SK-MEL-5 (cell line): ENCODE results near the gene CCDC87. TPM values are rescaled to one million over a fixed set of nuclear protein-coding genes. Genes with fewer than 3 reads are reported as not detected.

ENCODE experiments used
- DNase-seq: peaks from one replicate; pipeline ENCODE4 v3.0.0-alpha.2; 2016; ENCODE audit warnings: low read depth, low spot score
- in situ Hi-C: cut with HindIII; loops from 2 replicates; pipeline ENCODE4 v1.10.0; 2016; ENCODE audit warnings: low sequenced_read_pairs, high pct_unique_total_duplicates, low pct_unique_long_range_greater_than_20kb
- total RNA-seq: library from RNA; depleted of rRNA; stranded (reverse); fragments of >200 nt; shearing (Covaris generic); gene quantifications from 2 replicates; pipeline ENCODE4 v1.2.3, GENCODE V29; 2014

Gene CCDC87
- total RNA-seq, 1 experiment from 2014 or later: 0.24 TPM

- in situ Hi-C loops: no loop called here
- no peak for DNase-seq
These were observed 29.8 kb downstream of the CCDC87 start for GRCh38 chr11:66562907-66563583.

GRCh38 chr11:66562275-66562674, 30.6 kb downstream of the CCDC87 start:
- in situ Hi-C loops: no loop called here
- no peak for DNase-seq

- in situ Hi-C loops: no loop called here
- no peak for DNase-seq
These were observed 31.0 kb downstream of the CCDC87 start for GRCh38 chr11:66561975-66562248.

- in situ Hi-C loops: no loop called here
- no peak for DNase-seq
These were observed 31.5 kb downstream of the CCDC87 start for GRCh38 chr11:66561178-66561974.

- in situ Hi-C loops: no loop called here
- no peak for DNase-seq
These were observed 32.8 kb downstream of the CCDC87 start for GRCh38 chr11:66559866-66560676.

- in situ Hi-C loops: no loop called here
These were observed 33.6 kb downstream of the CCDC87 start for GRCh38 chr11:66559142-66559865.

GRCh38 chr11:66557733-66558326, 35.0 kb downstream of the CCDC87 start:
- no peak for DNase-seq
- in situ Hi-C loops: no loop called here

More at GRCh38 chr11:66559142-66559865, 33.6 kb downstream of the CCDC87 start:
- no peak for DNase-seq

GRCh38 chr11:66556086-66556485, 36.8 kb downstream of the CCDC87 start:
- in situ Hi-C loops: no loop called here
- DNase-seq: no peak

GRCh38 chr11:66555416-66555815, 37.4 kb downstream of the CCDC87 start:
- DNase-seq: no peak
- in situ Hi-C loops: no loop called here

- no peak for DNase-seq
- in situ Hi-C loops: no loop called here
These were observed 38.3 kb downstream of the CCDC87 start for GRCh38 chr11:66554602-66555001.

- no peak for DNase-seq
- in situ Hi-C loops: no loop called here
These were observed 42.0 kb downstream of the CCDC87 start for GRCh38 chr11:66550887-66551286.

- DNase-seq: no peak
- in situ Hi-C loops: no loop called here
These were observed 43.2 kb downstream of the CCDC87 start for GRCh38 chr11:66549696-66550095.

- in situ Hi-C loops: no loop called here
- DNase-seq: no peak
These were observed 43.9 kb downstream of the CCDC87 start for GRCh38 chr11:66548774-66549630.

GRCh38 chr11:66548041-66548440, 44.8 kb downstream of the CCDC87 start:
- in situ Hi-C loops: no loop called here
- no peak for DNase-seq

- in situ Hi-C loops: no loop called here
- no peak for DNase-seq
These were observed 45.2 kb downstream of the CCDC87 start for GRCh38 chr11:66547662-66548009.

GRCh38 chr11:66546966-66547661, 45.7 kb downstream of the CCDC87 start:
- in situ Hi-C loops: no loop called here
- DNase-seq: no peak
